ENCODE data around the gene CHD9.

- no peak for TF ChIP-seq TAF1 (IDR thresholded peaks at IDR 0.05; ENCODE audit: borderline replicate concordance, insufficient read depth, low read length)
- TF ChIP-seq SIN3A (IDR thresholded peaks at IDR 0.05; ENCODE audit: borderline replicate concordance, insufficient read depth, low read length) = no peak
- no peak for TF ChIP-seq POLR2AphosphoS5 (IDR thresholded peaks at IDR 0.05; ENCODE audit: low read depth, low read length)
- no peak for TF ChIP-seq FOXP2 (optimal IDR thresholded peaks at IDR 0.05; ENCODE audit: borderline replicate concordance, extremely low read depth, extremely low read length, insufficient read depth)
- TF ChIP-seq, protein P1, sequence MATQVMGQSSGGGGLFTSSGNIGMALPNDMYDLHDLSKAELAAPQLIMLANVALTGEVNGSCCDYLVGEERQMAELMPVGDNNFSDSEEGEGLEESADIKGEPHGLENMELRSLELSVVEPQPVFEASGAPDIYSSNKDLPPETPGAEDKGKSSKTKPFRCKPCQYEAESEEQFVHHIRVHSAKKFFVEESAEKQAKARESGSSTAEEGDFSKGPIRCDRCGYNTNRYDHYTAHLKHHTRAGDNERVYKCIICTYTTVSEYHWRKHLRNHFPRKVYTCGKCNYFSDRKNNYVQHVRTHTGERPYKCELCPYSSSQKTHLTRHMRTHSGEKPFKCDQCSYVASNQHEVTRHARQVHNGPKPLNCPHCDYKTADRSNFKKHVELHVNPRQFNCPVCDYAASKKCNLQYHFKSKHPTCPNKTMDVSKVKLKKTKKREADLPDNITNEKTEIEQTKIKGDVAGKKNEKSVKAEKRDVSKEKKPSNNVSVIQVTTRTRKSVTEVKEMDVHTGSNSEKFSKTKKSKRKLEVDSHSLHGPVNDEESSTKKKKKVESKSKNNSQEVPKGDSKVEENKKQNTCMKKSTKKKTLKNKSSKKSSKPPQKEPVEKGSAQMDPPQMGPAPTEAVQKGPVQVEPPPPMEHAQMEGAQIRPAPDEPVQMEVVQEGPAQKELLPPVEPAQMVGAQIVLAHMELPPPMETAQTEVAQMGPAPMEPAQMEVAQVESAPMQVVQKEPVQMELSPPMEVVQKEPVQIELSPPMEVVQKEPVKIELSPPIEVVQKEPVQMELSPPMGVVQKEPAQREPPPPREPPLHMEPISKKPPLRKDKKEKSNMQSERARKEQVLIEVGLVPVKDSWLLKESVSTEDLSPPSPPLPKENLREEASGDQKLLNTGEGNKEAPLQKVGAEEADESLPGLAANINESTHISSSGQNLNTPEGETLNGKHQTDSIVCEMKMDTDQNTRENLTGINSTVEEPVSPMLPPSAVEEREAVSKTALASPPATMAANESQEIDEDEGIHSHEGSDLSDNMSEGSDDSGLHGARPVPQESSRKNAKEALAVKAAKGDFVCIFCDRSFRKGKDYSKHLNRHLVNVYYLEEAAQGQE (IDR thresholded peaks at IDR 0.05; ENCODE audit: insufficient read depth in 1 of 2, low read depth in 2 of 2, low read length in 2 of 2) = no peak
Observed at GRCh38 chr16:53219371-53219770, 164.6 kb downstream of the CHD9 start.

Data from PFSK-1 (cell line).